Hematopoietic multipotent progenitor cell treated with erythropoietin and hydrocortisone succinate and interleukin-3 and kit ligand, for 6 days (in vitro differentiated cells): ENCODE results near the gene AGRN.

Source experiments
- DNase-seq: peaks from one replicate; pipeline ENCODE4 v3.0.0-alpha.2; 2015

Gene AGRN

GRCh38 chr1:1040004-1040991 is 20.4 kb downstream of the AGRN start:
- DNase-seq: peak; percentile 88

- DNase-seq: no peak
Measured at GRCh38 chr1:1041092-1041523, 21.2 kb downstream of the AGRN start.

- DNase-seq: no peak
Measured at GRCh38 chr1:1041873-1042272, 22.0 kb downstream of the AGRN start.

GRCh38 chr1:1042835-1043234 is 22.9 kb downstream of the AGRN start:
- no peak for DNase-seq

- DNase-seq: no peak
Measured at GRCh38 chr1:1043411-1043810, 23.5 kb downstream of the AGRN start.

- DNase-seq: no peak
Measured at GRCh38 chr1:1043921-1044320, 24.0 kb downstream of the AGRN start.

- DNase-seq: no peak
Measured at GRCh38 chr1:1044455-1045078, 24.6 kb downstream of the AGRN start.

GRCh38 chr1:1045129-1045528 is 25.2 kb downstream of the AGRN start:
- no peak for DNase-seq

GRCh38 chr1:1046243-1046642 is 26.3 kb downstream of the AGRN start:
- no peak for DNase-seq

GRCh38 chr1:1046767-1047166 is 26.8 kb downstream of the AGRN start:
- DNase-seq: no peak

- DNase-seq: no peak
Measured at GRCh38 chr1:1047407-1047806, 27.5 kb downstream of the AGRN start.

GRCh38 chr1:1047963-1048362 is 28.0 kb downstream of the AGRN start:
- no peak for DNase-seq

- no peak for DNase-seq
Measured at GRCh38 chr1:1048765-1049164, 28.8 kb downstream of the AGRN start.

GRCh38 chr1:1049318-1050165 is 29.6 kb downstream of the AGRN start:
- DNase-seq: no peak

GRCh38 chr1:1050577-1051052 is 30.7 kb downstream of the AGRN start:
- no peak for DNase-seq

- DNase-seq: no peak
Measured at GRCh38 chr1:1051127-1051810, 31.3 kb downstream of the AGRN start.

- no peak for DNase-seq
Measured at GRCh38 chr1:1052003-1052840, 32.3 kb downstream of the AGRN start.

GRCh38 chr1:1053022-1053421 is 33.1 kb downstream of the AGRN start:
- no peak for DNase-seq

- DNase-seq: no peak
Measured at GRCh38 chr1:1053682-1054081, 33.8 kb downstream of the AGRN start.

- no peak for DNase-seq
Measured at GRCh38 chr1:1054099-1054700, 34.3 kb downstream of the AGRN start.

- DNase-seq: no peak
Measured at GRCh38 chr1:1054971-1055370, 35.1 kb downstream of the AGRN start.
